Parietal lobe (tissue), 1 donor: ENCODE measurements around the gene TRIM58. TPM values are rescaled to one million over a fixed set of nuclear protein-coding genes. Genes with fewer than 3 reads are reported as not detected.

Experiments
- total RNA-seq: library from RNA; depleted of rRNA; stranded (reverse); fragments of >200 nt; gene quantifications from one replicate; pipeline ENCODE4 v1.2.3, GENCODE V29; 2014

The TRIM58 gene, protein sequence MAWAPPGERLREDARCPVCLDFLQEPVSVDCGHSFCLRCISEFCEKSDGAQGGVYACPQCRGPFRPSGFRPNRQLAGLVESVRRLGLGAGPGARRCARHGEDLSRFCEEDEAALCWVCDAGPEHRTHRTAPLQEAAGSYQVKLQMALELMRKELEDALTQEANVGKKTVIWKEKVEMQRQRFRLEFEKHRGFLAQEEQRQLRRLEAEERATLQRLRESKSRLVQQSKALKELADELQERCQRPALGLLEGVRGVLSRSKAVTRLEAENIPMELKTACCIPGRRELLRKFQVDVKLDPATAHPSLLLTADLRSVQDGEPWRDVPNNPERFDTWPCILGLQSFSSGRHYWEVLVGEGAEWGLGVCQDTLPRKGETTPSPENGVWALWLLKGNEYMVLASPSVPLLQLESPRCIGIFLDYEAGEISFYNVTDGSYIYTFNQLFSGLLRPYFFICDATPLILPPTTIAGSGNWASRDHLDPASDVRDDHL
- total RNA-seq = 5.3 TPM

GRCh38 chr1:247857069-247857984 lies at the start of gene TRIM58:
Gene TRIM58, plus strand, starts transcription at chr1:247857187. Its CDS starts 60 bp downstream, at chr1:247857247.

GRCh38 chr1:247824023-247824422 lies 33.0 kb upstream of the TRIM58 start, which contains the start of gene OR14A16:
Gene OR14A16, minus strand, starts transcription at chr1:247824119. Its CDS starts 8,390 bp downstream, at chr1:247815729.

DNA sequence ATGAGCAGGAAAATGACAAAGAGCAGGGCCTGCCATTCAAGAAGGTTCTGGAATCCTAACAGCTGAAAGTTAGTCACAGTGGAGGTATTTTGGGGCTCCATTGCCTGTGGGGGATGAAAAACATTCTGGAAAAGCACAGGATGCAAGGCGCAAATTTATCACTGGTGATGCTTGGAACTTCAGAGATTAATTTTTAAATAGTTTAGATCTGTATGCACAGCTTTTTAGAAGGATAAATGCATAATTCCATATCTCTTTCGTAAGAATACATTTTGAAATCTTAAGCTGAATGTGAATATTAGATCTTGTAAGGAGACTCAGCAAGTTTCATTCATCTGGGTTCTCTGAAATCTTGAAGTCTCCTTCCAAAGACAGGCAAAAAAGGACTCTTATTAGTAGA lies 15.2 kb upstream of the TRIM58 start, which contains the start of gene OR11L1:
OR11L1 (minus strand) TSS at position 101 of the 400 bp plus-strand sequence; CDS start at position 101, 0 bp downstream.

GRCh38 chr1:247895163-247895637 lies 38.2 kb downstream of the TRIM58 start, which contains the start of gene OR2W3:
Gene OR2W3, plus strand, starts transcription at chr1:247895587. Its CDS starts 0 bp downstream, at chr1:247895587.

DNA sequence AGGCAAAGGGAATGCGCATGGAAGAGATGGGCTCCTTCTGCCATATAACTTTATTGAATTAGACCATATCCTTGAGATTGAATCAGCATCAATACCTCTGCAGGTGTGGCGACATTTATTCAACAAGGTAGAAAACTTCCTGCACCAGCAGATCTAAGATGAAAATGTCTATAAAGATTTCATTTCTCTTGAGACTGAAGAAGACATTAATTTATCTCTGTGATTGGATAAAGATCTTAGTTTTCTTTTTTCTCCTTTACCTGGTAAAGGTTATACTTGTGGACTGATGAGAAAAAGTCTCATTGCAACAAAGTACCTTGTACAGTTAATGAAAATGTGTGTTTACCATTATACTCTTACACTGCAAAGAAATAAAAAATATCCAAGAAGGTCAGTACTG lies 63.0 kb downstream of the TRIM58 start, which contains the start of gene OR2T8:
OR2T8 (plus strand) TSS at position 301 of the 400 bp plus-strand sequence. CDS start 766 bp downstream, outside the sequence.

DNA sequence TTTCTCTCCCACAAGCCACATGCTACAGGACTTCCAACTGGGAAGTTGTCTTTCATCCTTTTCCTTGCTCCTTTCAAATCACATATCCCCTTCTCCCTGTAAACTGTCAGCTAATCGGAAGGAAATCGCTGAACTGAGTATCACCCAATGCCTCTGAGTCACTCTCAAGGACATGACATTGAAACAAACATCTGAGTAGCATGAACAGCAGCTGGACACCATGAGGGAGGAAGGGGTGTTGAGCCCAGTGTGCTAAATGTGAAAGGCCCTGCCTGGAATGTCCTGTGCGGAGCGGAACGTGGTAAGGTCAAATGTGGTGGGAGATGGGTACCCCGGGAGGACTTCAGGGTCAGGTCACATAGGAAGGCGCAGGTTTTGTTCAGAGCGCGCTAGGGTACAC lies 67.9 kb downstream of the TRIM58 start, which contains the start of gene OR2AJ1:
OR2AJ1 (plus strand) TSS at position 22 of the 400 bp plus-strand sequence. CDS start 8,880 bp downstream, outside the sequence.

Other genes with a start within 250 kb of the TRIM58 start
- gene OR13G1, start 177.4 kb upstream of the TRIM58 start, total RNA-seq = not detected
- gene OR6F1, start 140.5 kb upstream of the TRIM58 start, total RNA-seq = not detected
- gene OR14K1, start 118.6 kb upstream of the TRIM58 start, total RNA-seq = 0.94 TPM
- not detected for gene OR14A2, start 109.0 kb upstream of the TRIM58 start, total RNA-seq
- gene OR1C1, start 96.6 kb upstream of the TRIM58 start, total RNA-seq = not detected
- not detected for gene OR14A16, start 33.1 kb upstream of the TRIM58 start, total RNA-seq
- not detected for gene OR11L1, start 15.3 kb upstream of the TRIM58 start, total RNA-seq
- 6.3 TPM for gene OR2W3, start 38.4 kb downstream of the TRIM58 start, total RNA-seq
- 0.94 TPM for gene OR2T8, start 63.1 kb downstream of the TRIM58 start, total RNA-seq
- gene OR2AJ1, start 67.7 kb downstream of the TRIM58 start, total RNA-seq = not detected
- 5.0 TPM for gene OR2L8, start 91.7 kb downstream of the TRIM58 start, total RNA-seq
- 6.6 TPM for gene OR2AK2, start 108.0 kb downstream of the TRIM58 start, total RNA-seq
- 3.1 TPM for gene OR2L5, start 156.5 kb downstream of the TRIM58 start, total RNA-seq
- gene OR2L2, start 172.9 kb downstream of the TRIM58 start, total RNA-seq = 1.6 TPM
- gene OR2L3, start 189.6 kb downstream of the TRIM58 start, total RNA-seq = 2.8 TPM
- 1.9 TPM for gene OR2L13, start 238.0 kb downstream of the TRIM58 start, total RNA-seq